Motor neuron (in vitro differentiated cells): ENCODE data around the gene ZNF521. TPM values are rescaled to one million over a fixed set of nuclear protein-coding genes. Genes with fewer than 3 reads are reported as not detected.

Source experiments
- ATAC-seq, 8 experiments: fragments of 200-7000 bp; cut with Tn5 transposase; replicated peaks in 6 of 8; 2 replicates each; pipeline ENCODE4 v1.8.0; 2021; ENCODE audit warnings: mild to moderate bottlenecking in 8 of 8, moderate library complexity in 8 of 8
- H3K27ac ChIP-seq, 2 donors: fragments of 250-450 bp; sonication (Bioruptor Pico); 2 replicates each; pipeline ENCODE4 v1.9.0; 2021; ENCODE audit warnings: antibody characterized with exemption in 2 of 2, mild to moderate bottlenecking in 2 of 2, moderate library complexity in 1 of 2
- H3K4me1 ChIP-seq, 2 donors: fragments of 250-450 bp; sonication (Bioruptor Pico); replicated peaks in 1 of 2; 2 replicates each; pipeline ENCODE4 v1.6.1; 2021; ENCODE audit warnings: antibody characterized with exemption in 2 of 2, mild to moderate bottlenecking in 2 of 2, moderate library complexity in 1 of 2
- H3K4me3 ChIP-seq, 5 donors: fragments of 250-450 bp; sonication (Bioruptor Pico); 2 replicates each; pipeline ENCODE4 v1.9.0; 2021; ENCODE audit warnings: antibody characterized with exemption in 5 of 5, mild to moderate bottlenecking in 5 of 5, moderate library complexity in 4 of 5
- WGBS, 10 experiments: fragments of 450-650 bp; shearing (Covaris generic); methylation state at CpG; one replicate each; pipeline ENCODE4 v1.0.0; 2022; 5-methylcytosine and 5-hydroxymethylcytosine counted together
- in situ Hi-C, 9 experiments: fragments of 400-800 bp; cut with MboI; loops; one replicate each; pipeline ENCODE4 v1.15.0; 2021; ENCODE audit warnings: low sequenced_read_pairs in 9 of 9, low pct_unique_long_range_greater_than_20kb in 2 of 9; ENCODE audit not compliant: unreplicated experiment in 9 of 9
- total RNA-seq, 8 experiments: library from RNA; unstranded; fragments of 300-600 nt; gene quantifications; 2 replicates each; pipeline versions ENCODE4 v1.2.3 to v1.2.4, GENCODE V29; 2022

The ZNF521 gene
- total RNA-seq, 8 experiments from 2014 or later: 0.87 to 41.5 (median 28.5) TPM

DNA sequence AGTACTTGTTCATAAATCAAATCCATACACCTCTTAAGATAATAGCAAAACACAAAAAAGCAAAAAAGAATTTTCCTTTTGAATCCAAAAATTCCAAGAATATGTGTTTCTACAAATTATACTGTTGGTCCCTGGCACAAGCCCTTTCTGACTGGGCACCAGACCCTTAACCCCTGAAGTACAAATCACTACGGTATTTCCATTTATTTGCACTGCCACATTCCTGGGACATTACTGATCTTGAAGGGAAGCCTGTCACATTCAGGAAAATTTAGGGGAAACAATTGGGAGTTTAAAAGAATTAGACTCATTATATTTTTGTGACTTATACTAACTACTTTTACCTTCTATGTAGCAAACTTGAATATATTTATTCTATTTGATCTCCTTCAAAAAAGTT is 98.8 kb downstream of the ZNF521 start:
- 17 to 100% (median 83%) methylated on average over 1 of the region's 1 CpG; no CpG with 5 or more reads in 3 of the 10 experiments for WGBS, 10 experiments
- peaks cover 0 to 13% of the 10 kb centered on the region in 2 donors for H3K4me1 ChIP-seq
- in situ Hi-C loops: no loop called here
- ATAC-seq: no peak
- H3K4me3 ChIP-seq: no peak overlapping the region
- no peak overlapping the region for H3K27ac ChIP-seq

DNA sequence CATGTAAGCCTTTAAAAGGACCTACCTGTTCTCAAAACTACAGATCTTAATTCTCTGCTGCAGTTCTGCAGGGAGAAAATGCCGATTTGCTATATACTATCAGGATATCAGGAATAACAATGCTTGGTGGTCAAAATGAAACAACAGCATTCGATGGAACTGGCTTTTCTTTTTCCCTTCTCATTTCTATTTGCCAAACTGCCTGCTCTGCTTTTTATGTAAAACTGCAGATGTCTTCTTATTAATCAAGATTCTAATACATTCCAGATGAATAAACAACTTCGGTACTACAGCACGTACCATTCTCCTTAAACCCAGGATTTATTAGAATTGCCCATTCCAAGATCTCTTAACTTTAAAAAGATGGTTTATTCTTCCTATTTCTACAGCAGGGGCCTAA is 100.9 kb downstream of the ZNF521 start:
- in situ Hi-C loops: no loop called here
- 7 to 100% (median 85%) methylated on average over 1 to 4 of the region's 4 CpGs; no CpG with 5 or more reads in 1 of the 10 experiments for WGBS, 10 experiments
- no peak overlapping the region for H3K27ac ChIP-seq
- peaks cover 0 to 13% of the 10 kb centered on the region in 2 donors for H3K4me1 ChIP-seq
- ATAC-seq: no peak
- H3K4me3 ChIP-seq: no peak overlapping the region

DNA sequence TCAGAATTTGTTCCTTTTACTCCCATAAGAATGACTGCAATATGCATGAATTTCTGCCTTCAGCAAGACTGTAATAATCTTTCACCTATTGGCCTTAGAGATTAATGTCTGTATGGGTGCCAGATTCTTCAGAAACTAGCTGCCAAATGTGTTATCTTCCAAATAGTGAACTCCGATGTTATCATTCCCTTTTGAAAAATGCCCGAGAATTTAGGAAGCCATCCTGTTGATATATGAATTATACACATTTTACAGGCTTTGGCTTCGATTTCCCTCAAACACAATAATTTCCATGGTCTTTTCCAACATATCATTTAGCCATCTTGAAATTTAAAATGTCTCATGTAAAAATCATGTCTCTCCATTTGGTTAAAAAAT is 101.5 kb downstream of the ZNF521 start:
- Histone ChIP-seq H3K27ac (no peak overlapping the region), H3K4me1 (peaks cover 0 to 13% of the 10 kb centered on the region in 2 donors), H3K4me3 (no peak overlapping the region)
- in situ Hi-C loops: no loop called here
- WGBS, 10 experiments: 32 to 100% (median 72%) methylated on average over 2 to 3 of the region's 3 CpGs; no CpG with 5 or more reads in 2 of the 10 experiments
- ATAC-seq: no peak

DNA sequence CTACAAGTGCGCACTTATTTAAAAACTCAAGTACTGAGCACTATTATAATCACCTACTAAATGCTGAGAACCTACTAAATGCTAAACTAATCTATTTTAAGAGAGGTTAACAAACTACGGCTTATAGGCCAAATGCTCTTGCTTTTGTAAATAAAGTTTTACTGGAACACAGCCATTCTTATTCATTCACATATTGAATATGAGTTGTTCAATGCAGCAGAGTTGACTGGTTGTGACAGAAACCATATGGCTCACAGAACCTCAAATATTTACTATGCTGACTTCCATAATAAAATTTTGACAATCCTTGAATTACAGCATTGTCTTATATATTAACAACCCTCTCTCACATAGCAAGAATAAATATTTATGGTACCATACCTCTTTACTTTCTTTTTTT is 103.2 kb downstream of the ZNF521 start:
- no peak overlapping the region for H3K4me3 ChIP-seq
- no peak overlapping the region for H3K27ac ChIP-seq
- WGBS, 10 experiments: 0 to 100% (median 89%) methylated on average over 1 to 2 of the region's 2 CpGs; no CpG with 5 or more reads in 1 of the 10 experiments
- peaks cover 0 to 13% of the 10 kb centered on the region in 2 donors for H3K4me1 ChIP-seq
- no peak for ATAC-seq
- in situ Hi-C loops: no loop called here

DNA sequence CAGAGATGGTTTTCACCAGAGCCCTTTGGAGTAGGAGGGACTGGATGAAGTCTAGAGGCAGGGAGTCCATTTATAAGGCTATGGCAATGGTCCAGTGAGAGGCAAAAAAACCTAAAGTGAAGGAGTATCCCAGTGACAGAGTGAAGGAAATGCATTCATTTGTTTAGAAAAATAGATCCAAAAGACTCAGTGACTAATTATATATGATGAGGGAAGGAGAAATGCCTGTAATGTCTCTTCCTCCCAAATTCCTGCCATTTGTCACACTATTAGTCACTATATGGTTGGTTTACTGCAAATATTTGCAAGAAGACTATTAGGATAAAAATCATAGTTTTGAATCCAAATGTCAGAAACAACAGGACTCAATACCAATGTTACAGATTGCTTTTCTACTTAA is 104.2 kb downstream of the ZNF521 start:
- in situ Hi-C loops: no loop called here
- H3K4me3 ChIP-seq: no peak overlapping the region
- H3K27ac ChIP-seq: no peak overlapping the region
- H3K4me1 ChIP-seq: peaks cover 0 to 13% of the 10 kb centered on the region in 2 donors
- ATAC-seq: no peak

DNA sequence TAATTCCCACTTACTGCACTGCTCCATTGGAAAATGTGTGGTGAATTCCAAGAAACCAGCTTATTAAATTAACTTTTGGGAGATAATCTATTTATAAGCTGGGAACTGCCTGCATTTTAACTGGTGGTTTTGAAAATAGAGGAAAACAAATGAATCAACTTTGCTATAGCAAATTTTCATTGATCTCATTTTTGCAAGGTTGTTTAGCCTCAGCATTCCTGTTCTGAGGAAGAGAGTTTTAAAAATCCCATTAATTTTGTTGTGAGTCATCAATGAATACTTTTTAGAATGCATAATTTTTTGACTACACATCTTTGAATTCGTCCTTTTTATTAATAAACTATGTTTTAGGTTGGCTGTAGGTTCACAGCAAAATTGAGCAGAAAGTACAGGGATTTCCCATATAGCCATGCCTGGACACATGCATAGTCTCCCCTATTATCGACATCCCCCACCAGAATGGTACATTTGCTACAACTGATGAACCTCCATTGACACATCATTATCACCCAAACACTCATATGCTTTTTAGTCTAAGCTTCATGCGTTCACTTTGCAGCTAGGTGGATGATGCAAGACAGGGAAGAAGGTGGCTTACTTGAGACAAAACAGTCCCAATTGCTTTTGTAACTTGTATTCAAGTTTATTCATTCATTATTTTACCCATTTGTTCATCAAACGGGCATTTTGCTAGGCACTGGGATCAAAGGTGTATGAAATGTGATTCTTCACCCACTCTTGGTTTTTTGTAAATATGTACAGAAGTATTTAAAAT is 106.9 kb downstream of the ZNF521 start:
- peaks cover 0 to 5% of the 10 kb centered on the region in 2 donors for H3K4me1 ChIP-seq
- no peak overlapping the region for H3K27ac ChIP-seq
- no peak overlapping the region for H3K4me3 ChIP-seq
- 53 to 100% (median 83%) methylated on average over 2 to 4 of the region's 4 CpGs; no CpG with 5 or more reads in 1 of the 10 experiments for WGBS, 10 experiments
- in situ Hi-C loops: no loop called here
- no peak for ATAC-seq

DNA sequence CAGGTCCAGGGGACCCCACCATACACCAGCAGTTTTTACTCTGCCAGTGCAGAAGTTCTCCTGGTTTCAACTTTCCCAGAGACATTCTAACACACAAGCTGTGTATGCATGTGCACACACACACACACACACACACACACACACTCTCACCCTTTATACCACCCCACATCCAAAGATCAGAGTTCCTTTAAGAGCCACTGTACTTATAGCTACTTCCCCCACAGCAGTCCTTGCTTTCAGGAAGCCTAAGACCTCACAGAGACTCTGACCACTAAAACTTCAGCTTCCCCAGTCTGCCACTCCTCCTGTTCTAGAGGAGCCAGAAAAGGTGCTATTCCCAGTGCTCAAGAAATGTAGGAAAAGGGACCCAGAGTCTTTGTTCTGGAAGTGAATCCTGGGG is 107.8 kb downstream of the ZNF521 start:
- H3K4me1 ChIP-seq: peaks cover 3 to 4% of the 10 kb centered on the region in 2 donors
- in situ Hi-C loops: no loop called here
- H3K4me3 ChIP-seq: no peak overlapping the region
- ATAC-seq: no peak
- no peak overlapping the region for H3K27ac ChIP-seq

DNA sequence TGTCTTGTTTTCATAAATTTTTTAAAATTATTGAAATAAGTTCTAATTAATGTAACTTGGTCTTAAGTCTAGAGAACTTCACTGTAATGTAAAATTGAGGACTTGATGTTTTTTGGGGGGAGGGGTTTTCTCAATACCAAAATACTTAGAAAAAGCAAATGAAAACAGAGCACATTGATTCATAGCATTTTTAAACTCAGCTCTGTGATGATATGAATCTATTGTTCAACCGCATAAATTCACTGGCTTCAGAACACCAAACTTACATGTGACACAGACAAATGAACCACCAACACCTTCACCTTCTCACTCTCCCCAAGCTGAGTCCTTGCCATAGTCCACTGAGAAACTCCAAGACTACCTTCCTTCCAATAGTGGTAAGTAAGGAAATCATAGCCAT is 108.2 kb downstream of the ZNF521 start:
- Histone ChIP-seq H3K4me1 (peaks cover 3 to 4% of the 10 kb centered on the region in 2 donors), H3K4me3 (no peak overlapping the region), H3K27ac (no peak overlapping the region)
- WGBS, 10 experiments: 100% methylated on average over 1 of the region's 1 CpG; no CpG with 5 or more reads in 5 of the 10 experiments
- in situ Hi-C loops: no loop called here
- ATAC-seq: no peak

DNA sequence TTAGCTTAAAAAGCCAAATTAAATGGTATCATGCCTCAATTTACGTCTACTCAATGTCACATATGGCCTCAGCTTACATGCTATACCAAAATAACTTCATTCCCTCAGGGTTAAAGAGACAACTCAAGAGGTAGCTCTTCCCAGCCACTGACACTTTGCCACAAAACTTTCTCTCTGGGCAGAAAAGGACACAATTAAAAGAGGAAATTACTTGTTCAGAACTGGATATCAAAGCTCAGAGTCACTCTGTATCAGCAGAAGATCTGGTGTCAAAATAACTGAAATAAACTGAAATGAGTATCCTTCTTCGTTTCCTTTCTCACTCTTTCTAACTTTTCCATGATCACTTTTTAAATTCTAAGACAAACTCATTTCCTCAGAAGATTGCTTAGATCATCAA is 108.7 kb downstream of the ZNF521 start:
- H3K4me1 ChIP-seq: peaks cover 3 to 8% of the 10 kb centered on the region in 2 donors
- H3K4me3 ChIP-seq: no peak overlapping the region
- no peak for ATAC-seq
- no peak overlapping the region for H3K27ac ChIP-seq
- WGBS, 10 experiments: 54 to 100% (median 92%) methylated on average over 1 to 2 of the region's 2 CpGs
- in situ Hi-C loops: no loop called here

DNA sequence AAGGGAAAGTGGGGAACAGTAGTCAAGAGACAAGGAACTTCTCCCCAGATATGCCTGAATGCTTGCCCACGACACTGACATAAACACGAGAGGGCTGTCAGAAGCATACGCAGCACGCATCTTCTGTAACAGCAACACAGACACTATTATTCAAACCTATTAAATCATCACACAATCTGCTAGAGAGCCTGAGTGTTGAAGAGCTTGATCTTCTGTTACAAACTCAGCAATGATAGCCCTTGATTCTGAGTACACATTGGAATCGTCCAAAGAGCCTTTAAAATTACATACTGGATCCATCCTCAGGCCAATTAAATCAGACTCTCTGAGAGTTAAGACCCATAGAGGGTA is 111.6 kb downstream of the ZNF521 start:
- peaks cover 3 to 8% of the 10 kb centered on the region in 2 donors for H3K4me1 ChIP-seq
- in situ Hi-C loops: no loop called here
- ATAC-seq: peak in 1 of 8 experiments; percentile 50
- WGBS, 10 experiments: 60 to 100% (median 80%) methylated on average over 1 to 4 of the region's 5 CpGs; no CpG with 5 or more reads in 3 of the 10 experiments
- H3K4me3 ChIP-seq: no peak overlapping the region
- H3K27ac ChIP-seq: no peak overlapping the region

DNA sequence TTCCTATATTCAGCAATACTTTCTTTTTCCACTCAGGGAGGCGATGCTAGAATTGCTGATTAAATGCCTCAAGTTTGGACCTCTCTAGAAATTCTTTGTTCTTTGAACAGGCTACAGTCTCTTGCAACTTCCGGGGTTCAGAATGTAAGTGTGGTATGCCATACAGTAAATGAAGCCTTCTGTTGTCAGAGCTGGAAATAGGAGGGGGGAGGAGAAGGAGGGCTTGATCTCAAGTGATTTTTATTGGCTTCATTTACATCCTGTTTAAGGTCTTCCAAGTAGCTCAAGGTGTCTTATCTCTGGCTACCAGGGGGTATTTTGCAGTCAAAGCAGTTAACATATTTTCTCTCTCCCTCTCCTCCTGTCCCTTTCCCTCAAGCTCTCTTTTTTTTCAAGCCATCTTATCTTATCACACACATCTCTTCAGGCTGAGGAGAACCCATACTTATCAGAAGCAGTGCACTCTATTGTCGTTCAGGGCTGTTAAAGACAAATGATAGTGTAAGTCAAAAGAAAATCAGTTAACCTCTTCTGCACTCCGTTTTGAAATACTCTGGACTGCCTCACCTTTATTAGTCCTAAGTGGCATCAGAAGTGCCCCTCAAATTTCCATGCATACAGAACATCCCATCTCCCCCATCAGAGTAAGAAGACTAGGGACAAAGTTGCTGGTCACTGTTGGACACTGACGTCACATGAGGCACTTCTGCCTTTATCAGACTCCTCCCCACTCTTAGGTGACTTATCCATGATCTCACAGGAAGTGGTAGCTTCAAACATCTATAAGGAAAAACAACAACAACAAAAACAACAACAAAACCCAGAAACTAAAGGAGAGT is 112.2 kb downstream of the ZNF521 start:
- in situ Hi-C loops: no loop called here
- whole genome bisulfite sequencing, 10 experiments: 55 to 100% (median 87%) methylated on average over 1 to 5 of the region's 5 CpGs

DNA sequence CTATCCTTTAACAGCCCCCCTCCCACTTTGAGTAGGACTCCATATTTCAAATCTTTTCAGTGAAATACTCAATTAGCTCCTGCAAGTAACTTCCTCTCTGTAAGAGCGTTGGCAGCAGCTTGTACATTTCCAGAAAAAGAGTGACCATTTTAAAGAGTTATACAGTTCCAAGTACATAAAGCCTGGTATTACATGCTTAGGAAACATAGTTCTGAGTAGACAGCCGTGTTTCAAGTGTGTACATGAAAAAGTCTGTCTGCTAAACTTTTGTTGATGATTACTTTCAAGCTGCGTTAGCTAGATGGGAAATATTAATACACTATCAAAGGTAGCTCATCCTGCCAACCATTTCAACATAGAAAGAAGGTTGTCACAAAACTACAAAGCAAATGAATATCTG is 112.8 kb downstream of the ZNF521 start:
- Histone ChIP-seq H3K27ac (no peak overlapping the region), H3K4me1 (peaks cover 3 to 10% of the 10 kb centered on the region in 2 donors), H3K4me3 (no peak overlapping the region)
- in situ Hi-C loops: no loop called here
- 64 to 100% (median 93%) methylated on average over 2 to 3 of the region's 3 CpGs; no CpG with 5 or more reads in 2 of the 10 experiments for WGBS, 10 experiments
- ATAC-seq: no peak

More for the DNA sequence above, 112.2 kb downstream of the ZNF521 start:
- Histone ChIP-seq H3K27ac (no peak overlapping the region), H3K4me3 (no peak overlapping the region), H3K4me1 (peaks cover 3 to 10% of the 10 kb centered on the region in 2 donors)
- ATAC-seq: no peak

DNA sequence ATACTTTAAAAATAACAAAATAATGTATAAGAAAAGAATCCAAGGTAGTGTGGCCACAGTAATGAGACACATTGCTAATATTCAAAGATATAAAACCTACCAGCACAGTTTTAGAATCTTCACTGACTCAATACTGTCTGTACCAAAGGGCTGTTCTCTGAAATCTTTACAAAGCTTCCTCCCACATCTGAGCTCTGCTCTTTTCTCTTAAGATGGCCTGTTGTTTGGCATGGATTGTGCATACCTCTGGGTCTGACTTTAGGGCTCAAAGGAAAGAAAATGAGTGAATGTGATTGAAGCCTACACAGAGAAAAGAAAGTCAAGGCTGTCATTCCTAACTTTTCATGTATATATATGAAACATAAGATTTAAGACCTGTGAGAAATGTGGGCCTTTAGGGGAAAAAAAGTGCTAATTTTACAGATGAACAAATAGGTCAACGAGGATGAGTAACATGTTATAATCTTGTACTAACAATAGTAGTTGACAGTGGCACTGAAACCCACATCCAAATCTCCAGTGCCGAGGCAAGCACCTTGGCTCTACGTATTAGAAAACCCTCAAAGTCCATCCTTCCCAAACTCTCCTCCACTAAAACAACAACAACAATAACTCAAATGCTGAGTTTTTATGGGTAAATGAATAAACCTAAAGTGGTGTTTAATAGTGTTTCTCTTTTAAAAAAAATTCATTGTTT is 114.2 kb downstream of the ZNF521 start:
- H3K4me3 ChIP-seq: no peak overlapping the region
- no peak overlapping the region for H3K27ac ChIP-seq
- peaks cover 3 to 10% of the 10 kb centered on the region in 2 donors for H3K4me1 ChIP-seq
- in situ Hi-C loops: no loop called here
- WGBS, 10 experiments: 0 to 91% (median 83%) methylated on average over 1 to 3 of the region's 3 CpGs; no CpG with 5 or more reads in 1 of the 10 experiments
- no peak for ATAC-seq
